Ecto neural progenitor cell (in vitro differentiated cells): ENCODE results near the gene ATP11C.
"Not testable (repeated sequence)": the region's sequence is repeated elsewhere in the genome, so short reads cannot be mapped to it uniquely, and the experiment has no call there.

Source experiments
- DNase-seq: peaks from one replicate; pipeline ENCODE4 v3.0.0-alpha.2; 2018; ENCODE audit warnings: low spot score

ATP11C gene

GRCh38 chrX:139924069-139924695, 8.7 kb downstream of the ATP11C start:
- DNase-seq: no peak

DNA sequence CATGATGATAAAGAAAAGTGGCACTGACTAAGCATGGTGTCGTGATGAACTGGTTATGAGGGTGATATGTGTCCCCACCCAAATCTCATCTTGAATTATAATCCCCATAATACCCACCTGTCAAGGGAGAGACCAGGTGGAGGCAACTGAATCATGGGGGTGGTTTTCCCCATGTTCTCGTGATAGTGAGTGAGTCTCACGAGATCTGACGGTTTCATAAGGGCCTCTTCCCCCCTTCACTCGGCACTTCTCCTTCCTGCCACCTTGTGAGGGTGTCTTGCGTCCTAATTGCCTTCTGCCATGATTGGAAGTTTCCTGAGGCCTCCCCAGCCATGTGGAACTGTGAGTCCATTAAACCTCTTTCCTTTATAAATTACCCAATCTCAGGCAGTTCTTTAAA, 11.7 kb downstream of the ATP11C start:
- DNase-seq: not testable (repeated sequence)

DNA sequence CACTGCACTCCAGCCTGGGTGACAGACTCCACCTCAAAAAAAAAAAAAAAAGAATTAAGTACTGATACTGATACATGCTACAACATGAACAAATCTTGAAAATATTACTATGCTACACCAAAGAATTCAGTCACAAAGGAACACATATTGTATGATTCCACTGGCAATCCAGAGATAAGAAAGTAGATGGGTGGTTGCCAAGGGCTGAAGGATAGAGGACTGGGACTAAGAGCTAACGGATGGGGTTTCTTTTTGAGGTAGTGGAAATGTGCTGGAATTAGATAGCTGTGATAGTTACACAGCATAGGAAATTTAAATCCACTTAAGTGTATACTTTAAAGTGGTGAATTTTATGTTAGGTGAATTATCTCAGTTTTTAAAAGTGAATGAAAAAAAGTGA, 12.5 kb downstream of the ATP11C start:
- DNase-seq: no peak

- no peak for DNase-seq
These were observed 18.4 kb downstream of the ATP11C start for GRCh38 chrX:139914421-139914820.

DNA sequence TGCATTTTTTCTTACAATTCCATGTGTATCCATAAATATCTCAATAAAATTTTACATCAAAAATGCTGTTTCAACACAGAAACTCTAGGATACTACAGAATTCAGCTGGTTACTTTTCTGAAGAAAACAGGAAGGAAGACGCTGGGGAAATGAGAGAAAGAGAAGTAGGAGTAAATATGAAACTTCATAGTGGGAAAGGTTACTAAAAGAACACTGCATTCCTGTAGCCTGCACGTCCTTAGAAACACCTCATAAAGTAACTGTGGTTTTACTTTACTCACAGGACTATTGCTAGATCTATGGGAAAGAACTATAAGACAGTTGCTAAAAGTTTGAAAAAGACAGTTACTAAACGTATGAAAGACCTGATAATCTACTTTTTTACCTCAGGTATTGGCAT, 23.1 kb downstream of the ATP11C start:
- DNase-seq: no peak

DNA sequence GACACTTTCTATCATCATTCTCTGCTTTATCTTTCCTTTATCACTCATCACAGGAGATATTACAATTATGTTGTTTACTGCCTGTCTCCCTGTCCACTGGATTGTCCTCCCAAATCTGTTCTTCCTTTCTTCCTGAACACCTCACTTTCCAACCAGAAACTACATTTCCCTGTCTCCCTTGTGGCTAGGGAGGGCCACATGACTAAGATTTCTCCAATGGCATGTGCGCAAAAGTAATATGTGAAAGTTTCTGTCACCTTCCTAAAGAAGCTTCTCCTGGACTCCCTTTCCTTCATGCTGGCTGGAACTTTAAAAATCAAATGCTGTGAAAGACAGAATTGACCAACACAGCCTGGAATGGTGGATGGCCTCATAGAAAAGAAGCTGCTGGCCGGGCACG, 25.8 kb downstream of the ATP11C start:
- no peak for DNase-seq

DNA sequence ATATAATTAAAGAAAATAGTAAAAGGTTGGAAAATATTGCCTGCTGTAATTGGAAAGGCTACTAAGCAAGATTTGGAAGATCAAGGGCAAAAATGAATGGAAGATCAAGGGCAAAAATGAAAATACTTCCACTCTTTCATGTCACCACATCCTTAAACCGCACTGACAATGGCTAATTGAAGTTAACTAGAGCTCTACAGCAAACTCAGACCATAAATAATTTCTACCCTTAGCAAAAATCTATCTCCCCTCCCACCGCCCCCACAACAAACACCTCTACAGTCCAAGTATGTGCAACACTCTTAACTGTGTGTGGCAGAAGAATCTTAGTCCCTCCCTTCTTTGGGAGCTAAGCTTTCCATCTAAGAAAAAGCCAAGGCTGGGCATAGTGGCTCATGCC, 27.1 kb downstream of the ATP11C start:
- no peak for DNase-seq

DNA sequence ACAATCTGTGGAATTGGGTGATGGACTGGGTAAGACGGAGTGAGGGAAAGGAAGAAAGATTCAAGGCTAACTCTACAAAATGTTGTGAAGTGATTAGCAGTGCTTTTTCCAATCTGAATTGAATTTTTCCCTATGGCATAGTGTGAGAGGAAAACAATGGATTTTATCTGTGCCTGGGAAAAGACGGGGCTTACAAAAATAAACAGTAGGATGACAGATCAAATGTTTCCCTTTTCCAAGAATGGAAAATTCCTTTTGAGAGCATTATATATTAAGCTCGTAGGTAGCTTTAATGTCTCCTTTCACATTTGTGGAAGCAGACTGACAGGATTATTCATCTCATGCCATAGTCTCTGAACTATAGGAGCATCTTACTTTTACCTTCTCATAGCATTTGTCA, 27.8 kb downstream of the ATP11C start:
- DNase-seq: no peak

DNA sequence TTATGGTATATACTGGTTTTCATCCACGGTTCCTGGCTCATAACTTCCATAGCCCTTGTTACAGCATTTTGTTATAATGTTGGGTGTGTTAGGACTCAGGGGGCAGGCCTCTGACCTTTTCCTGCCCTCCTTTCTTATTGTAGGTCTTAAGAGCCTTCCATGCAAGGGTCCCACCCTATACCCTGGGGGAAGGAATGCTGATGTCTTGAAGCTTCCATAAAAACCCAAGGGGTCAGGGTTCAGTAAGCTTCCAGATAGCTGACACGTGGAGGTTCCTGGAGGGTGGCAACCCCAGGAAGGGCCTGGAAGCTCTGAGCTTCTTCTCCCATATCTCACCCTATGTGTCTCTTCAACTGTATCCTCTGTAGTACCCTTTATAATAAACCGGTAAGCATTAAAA, 29.6 kb downstream of the ATP11C start:
- DNase-seq: no peak

DNA sequence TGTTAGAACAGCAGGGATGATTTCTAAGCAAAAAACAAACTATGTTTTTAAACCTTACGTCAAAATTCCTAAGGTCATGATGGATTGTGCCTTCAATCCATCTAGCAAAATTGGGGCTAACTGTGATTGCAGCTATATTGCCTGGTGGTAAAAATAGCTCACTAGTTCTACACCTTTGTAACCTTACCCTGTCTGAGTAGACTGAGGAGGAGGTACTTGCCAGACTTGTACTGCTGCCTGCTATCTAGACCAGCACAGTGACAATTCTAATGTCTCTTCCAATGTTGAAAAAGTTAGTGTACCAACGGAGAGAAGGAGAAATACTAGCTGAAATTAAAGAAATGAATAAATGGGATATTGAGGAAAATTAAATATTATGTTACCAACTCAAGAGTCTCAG, 30.3 kb downstream of the ATP11C start:
- no peak for DNase-seq

DNA sequence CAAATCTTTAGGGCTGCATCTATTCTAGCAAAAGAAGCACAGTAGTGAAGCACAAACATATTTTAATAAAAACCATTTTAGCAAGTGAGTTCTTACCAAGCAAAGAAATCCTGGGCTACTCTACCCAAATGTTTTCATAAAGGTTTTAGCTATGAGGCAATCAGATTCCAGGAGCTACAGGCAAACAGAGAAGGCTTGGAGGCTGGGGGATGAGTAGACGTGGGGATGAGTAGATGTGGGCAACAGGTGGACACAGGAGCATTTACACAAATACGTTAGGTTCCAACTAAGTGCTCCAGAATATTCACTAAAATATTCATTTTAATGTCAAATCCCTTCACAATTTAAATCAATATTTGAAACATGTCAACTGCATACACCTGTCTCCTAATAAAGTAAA, 34.5 kb downstream of the ATP11C start:
- no peak for DNase-seq

DNA sequence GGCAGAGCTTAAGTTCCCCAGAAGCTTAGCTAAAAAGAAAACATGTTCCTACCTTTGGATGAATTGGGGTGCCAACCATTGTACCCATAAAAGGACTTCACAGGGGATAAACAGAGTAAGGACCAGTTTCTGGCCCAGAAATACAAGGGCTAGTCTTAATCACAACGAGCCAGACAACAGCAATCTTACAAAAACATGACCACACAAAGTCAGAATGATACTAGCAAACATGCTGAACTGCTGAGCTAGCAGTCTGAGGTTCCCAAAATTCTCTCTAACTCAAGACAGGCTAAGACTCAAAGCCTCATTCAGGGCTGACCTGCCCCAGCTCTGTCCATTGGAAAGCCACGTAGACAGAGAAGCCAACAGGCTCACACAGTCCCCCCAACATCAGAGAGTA, 40.3 kb downstream of the ATP11C start:
- no peak for DNase-seq

DNA sequence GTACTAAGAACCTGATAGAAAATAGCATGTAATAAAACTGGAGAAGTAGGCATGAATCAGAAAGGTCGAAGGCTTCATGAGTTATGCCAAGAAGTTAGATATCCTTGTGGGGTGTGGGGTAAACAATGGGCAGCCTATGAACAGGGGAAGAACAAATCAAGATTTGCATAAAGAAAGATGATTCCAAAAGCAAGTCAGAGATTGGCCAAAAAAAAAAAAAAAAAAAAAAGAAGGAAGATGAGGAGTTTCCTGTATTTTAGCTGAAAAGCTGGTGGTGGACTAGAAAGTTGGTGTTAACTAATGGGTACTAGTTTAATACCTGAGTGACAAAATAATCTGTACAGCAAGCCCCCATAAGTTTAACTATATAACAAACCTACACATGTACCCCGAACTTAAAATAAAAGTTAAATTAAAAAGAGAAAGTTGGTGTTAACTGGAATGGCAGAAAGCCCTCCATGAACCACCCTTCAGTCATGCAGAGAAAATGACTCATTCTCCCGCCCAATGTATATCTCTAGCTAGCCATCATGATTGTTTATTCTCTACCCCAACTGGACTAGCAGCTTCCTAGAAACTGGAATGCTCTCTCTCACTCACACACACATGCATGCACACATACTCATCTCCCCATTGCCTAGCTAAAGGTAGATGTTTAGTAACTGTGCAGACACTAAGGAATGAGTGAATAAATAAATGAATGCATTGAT, 41.7 kb downstream of the ATP11C start:
- no peak for DNase-seq

- no peak for DNase-seq
These were observed 43.1 kb downstream of the ATP11C start for GRCh38 chrX:139889760-139890159.

DNA sequence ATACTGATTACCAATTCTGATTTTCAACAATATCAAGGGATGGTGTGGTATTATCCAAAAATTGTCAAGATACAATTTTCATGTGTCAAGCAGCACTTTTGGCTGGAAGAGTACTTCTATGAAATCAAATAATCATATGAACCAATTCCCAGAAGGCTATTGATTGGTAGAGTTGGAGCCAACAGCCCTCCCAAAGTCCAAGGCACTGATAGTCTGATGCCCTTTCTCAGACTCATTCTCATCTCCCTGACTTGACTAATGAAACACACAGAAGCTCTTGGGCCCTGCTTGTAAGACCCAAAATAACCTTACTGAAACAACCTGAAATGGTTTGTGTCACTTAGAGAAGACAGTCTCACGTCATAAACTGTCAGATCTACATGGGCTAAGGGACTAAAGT, 48.9 kb downstream of the ATP11C start:
- no peak for DNase-seq

GRCh38 chrX:139882299-139882698, 50.6 kb downstream of the ATP11C start:
- no peak for DNase-seq

DNA sequence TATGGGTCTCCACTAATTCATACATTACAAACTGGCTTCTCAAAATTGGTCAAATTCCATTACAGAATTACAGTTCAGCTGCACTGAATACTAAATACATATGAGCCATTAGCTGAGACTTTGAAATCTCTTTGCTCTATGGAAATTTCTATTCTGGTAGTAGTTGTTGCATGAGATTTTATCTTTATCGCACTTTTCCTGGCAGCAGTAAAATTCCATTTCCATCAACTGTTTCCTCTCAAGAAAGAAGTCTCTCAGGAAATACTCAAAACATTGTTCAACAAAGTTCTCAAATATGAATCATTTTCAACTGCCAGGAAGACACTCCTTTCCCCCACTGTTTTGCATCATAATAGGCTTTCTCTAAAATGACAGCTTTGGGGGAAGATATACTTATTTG, 51.3 kb downstream of the ATP11C start:
- DNase-seq: no peak

DNA sequence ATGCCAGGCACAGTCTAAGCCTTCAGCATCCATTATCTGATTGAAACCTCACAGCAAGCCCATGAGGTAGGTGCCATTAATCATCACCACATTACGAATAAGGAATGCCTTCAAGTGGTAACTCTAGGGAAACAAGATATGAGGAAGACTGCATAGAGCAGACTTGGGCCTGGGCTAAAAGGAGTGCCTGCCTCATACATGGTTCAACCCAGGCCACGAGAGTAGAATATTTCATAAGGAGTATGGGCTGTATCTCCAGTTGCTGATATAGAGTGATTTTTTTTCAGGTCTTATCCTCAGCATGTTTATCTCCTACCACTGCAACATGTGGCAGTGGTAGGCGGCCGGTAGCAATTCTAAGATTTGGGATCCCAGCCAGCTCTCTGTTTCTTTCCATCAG, 51.7 kb downstream of the ATP11C start:
- DNase-seq: no peak

- no peak for DNase-seq
These were observed 55.0 kb downstream of the ATP11C start for GRCh38 chrX:139877710-139878414.

DNA sequence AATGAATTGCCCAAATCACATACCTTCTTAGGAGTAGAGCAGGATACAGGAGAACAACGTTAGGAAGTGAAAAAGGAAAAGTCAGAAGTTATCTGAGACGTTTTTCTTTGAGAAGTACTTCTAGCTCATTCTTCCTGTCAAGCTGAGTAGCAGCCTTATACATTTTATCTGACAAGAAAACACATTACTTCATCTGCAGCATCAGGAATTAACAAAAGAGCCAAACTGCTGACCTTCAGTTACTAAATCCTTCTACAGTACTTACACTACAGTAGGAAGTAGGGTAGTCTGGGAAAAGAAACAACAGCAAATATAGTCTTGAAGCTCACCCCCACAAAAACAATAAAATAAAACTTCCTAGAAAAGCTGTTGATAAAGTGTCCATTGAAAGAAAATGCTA, 57.0 kb downstream of the ATP11C start:
- no peak for DNase-seq

GRCh38 chrX:139869796-139870195, 63.1 kb downstream of the ATP11C start:
- no peak for DNase-seq

GRCh38 chrX:139864640-139865039, 68.2 kb downstream of the ATP11C start:
- DNase-seq: no peak

DNA sequence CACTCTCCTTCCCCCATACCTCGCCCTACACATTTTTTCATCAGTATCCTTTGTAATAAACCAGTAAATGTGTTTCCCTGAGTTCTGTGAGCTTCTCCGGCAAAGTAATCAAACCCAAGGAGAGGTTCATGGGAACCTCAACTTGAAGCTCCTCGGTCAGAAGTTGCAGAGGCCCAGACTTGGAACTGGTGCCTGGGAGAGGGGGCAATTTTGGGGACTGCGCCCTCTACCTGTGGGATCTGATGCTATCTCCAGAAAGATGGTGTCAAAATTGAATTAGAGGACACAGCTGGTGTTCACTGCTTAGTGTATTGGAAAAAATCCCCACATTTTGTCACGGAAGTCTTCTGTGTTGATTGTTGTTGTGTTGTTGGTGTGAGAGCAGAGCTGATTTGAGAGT, 70.6 kb downstream of the ATP11C start:
- DNase-seq: no peak

- DNase-seq: not testable (repeated sequence)
These were observed 76.0 kb downstream of the ATP11C start for GRCh38 chrX:139856826-139857225.
